IPS-18a (cell line): ENCODE results near the gene GP1BB.

Experiments
- H3K27ac ChIP-seq: one replicate; pipeline ENCODE4 v1.5.1; 2013; ENCODE audit warnings: low read length
- H3K27me3 ChIP-seq: one replicate; pipeline ENCODE4 v1.6.1; 2013; ENCODE audit warnings: mild to moderate bottlenecking, low read length; ENCODE audit not compliant: control insufficient read depth, insufficient read depth
- H3K36me3 ChIP-seq: one replicate; pipeline ENCODE4 v1.6.1; 2013; ENCODE audit warnings: low read depth, low read length; ENCODE audit not compliant: control insufficient read depth
- H3K4me1 ChIP-seq: one replicate; pipeline ENCODE4 v1.6.1; 2013; ENCODE audit warnings: low read depth, low read length; ENCODE audit not compliant: control insufficient read depth
- H3K4me3 ChIP-seq: one replicate; pipeline ENCODE4 v1.5.1; 2013; ENCODE audit warnings: low read length
- H3K9ac ChIP-seq: one replicate; pipeline ENCODE4 v1.6.1; 2013; ENCODE audit warnings: mild to moderate bottlenecking, low read length, moderate library complexity
- H3K9me3 ChIP-seq: one replicate; pipeline ENCODE4 v1.6.1; 2013; ENCODE audit warnings: low read depth, low read length; ENCODE audit not compliant: control insufficient read depth

The GP1BB gene

GRCh38 chr22:19717691-19718455 lies 5.5 kb upstream of the GP1BB start:
- H3K9me3 ChIP-seq: no peaks in the 10 kb centered on the region
- H3K36me3 ChIP-seq: no peaks in the 10 kb centered on the region
- peaks cover 92% of the 10 kb centered on the region for H3K27me3 ChIP-seq
- no peak overlapping the region for H3K27ac ChIP-seq
- peaks cover 12% of the 10 kb centered on the region for H3K4me1 ChIP-seq
- peak overlapping the region; percentile 39 for H3K4me3 ChIP-seq
- H3K9ac ChIP-seq: no peak overlapping the region

GRCh38 chr22:19718456-19719049 lies 4.8 kb upstream of the GP1BB start:
- Histone ChIP-seq H3K9ac (no peak overlapping the region), H3K9me3 (no peaks in the 10 kb centered on the region), H3K27me3 (peaks cover 92% of the 10 kb centered on the region), H3K36me3 (no peaks in the 10 kb centered on the region), H3K4me1 (peaks cover 15% of the 10 kb centered on the region), H3K4me3 (peak overlapping the region; percentile 39), H3K27ac (no peak overlapping the region)

- Histone ChIP-seq H3K9me3 (no peaks in the 10 kb centered on the region), H3K4me3 (no peak overlapping the region), H3K27ac (no peak overlapping the region), H3K27me3 (peaks cover 93% of the 10 kb centered on the region), H3K36me3 (no peaks in the 10 kb centered on the region), H3K4me1 (peaks cover 15% of the 10 kb centered on the region), H3K9ac (no peak overlapping the region)
These were observed 4.3 kb upstream of the GP1BB start for GRCh38 chr22:19719050-19719482.

- no peaks in the 10 kb centered on the region for H3K36me3 ChIP-seq
- H3K9me3 ChIP-seq: no peaks in the 10 kb centered on the region
- H3K27ac ChIP-seq: no peak overlapping the region
- no peak overlapping the region for H3K4me3 ChIP-seq
- H3K4me1 ChIP-seq: peaks cover 15% of the 10 kb centered on the region
- no peak overlapping the region for H3K9ac ChIP-seq
- peaks cover 97% of the 10 kb centered on the region for H3K27me3 ChIP-seq
These were observed 3.8 kb upstream of the GP1BB start for GRCh38 chr22:19719488-19720021.

- peaks cover 15% of the 10 kb centered on the region for H3K4me1 ChIP-seq
- H3K27ac ChIP-seq: no peak overlapping the region
- no peak overlapping the region for H3K9ac ChIP-seq
- H3K27me3 ChIP-seq: peaks cover 97% of the 10 kb centered on the region
- no peak overlapping the region for H3K4me3 ChIP-seq
- H3K9me3 ChIP-seq: no peaks in the 10 kb centered on the region
- H3K36me3 ChIP-seq: no peaks in the 10 kb centered on the region
These were observed 3.0 kb upstream of the GP1BB start for GRCh38 chr22:19720150-19720827.

GRCh38 chr22:19720999-19721329 lies 2.4 kb upstream of the GP1BB start:
- Histone ChIP-seq H3K27me3 (peaks cover 97% of the 10 kb centered on the region), H3K36me3 (no peaks in the 10 kb centered on the region)

GRCh38 chr22:19721330-19722177 lies 1.8 kb upstream of the GP1BB start:
- H3K36me3 ChIP-seq: no peaks in the 10 kb centered on the region
- H3K27me3 ChIP-seq: peaks cover 97% of the 10 kb centered on the region
- no peak overlapping the region for H3K27ac ChIP-seq
- H3K9ac ChIP-seq: no peak overlapping the region
- H3K4me1 ChIP-seq: peaks cover 15% of the 10 kb centered on the region
- H3K4me3 ChIP-seq: peak overlapping the region; percentile 31
- H3K9me3 ChIP-seq: no peaks in the 10 kb centered on the region

More at GRCh38 chr22:19720999-19721329, 2.4 kb upstream of the GP1BB start:
- Histone ChIP-seq H3K4me3 (no peak overlapping the region), H3K4me1 (peaks cover 15% of the 10 kb centered on the region), H3K27ac (no peak overlapping the region), H3K9ac (no peak overlapping the region), H3K9me3 (no peaks in the 10 kb centered on the region)

- Histone ChIP-seq H3K4me3 (peak overlapping the region; percentile 43), H3K27ac (no peak overlapping the region), H3K4me1 (peaks cover 15% of the 10 kb centered on the region), H3K9me3 (no peaks in the 10 kb centered on the region), H3K36me3 (no peaks in the 10 kb centered on the region), H3K9ac (no peak overlapping the region), H3K27me3 (peaks cover 99% of the 10 kb centered on the region)
These were observed 959 bp upstream of the GP1BB start for GRCh38 chr22:19722178-19722981.

GRCh38 chr22:19722982-19723231 lies 432 bp upstream of the GP1BB start:
- Histone ChIP-seq H3K27ac (no peak overlapping the region), H3K27me3 (peaks cover 99% of the 10 kb centered on the region), H3K9ac (no peak overlapping the region), H3K9me3 (no peaks in the 10 kb centered on the region), H3K4me3 (peak overlapping the region; percentile 43), H3K4me1 (peaks cover 15% of the 10 kb centered on the region), H3K36me3 (no peaks in the 10 kb centered on the region)

- no peaks in the 10 kb centered on the region for H3K36me3 ChIP-seq
- peak overlapping the region; percentile 43 for H3K4me3 ChIP-seq
- H3K27me3 ChIP-seq: peaks cover 100% of the 10 kb centered on the region
- no peak overlapping the region for H3K9ac ChIP-seq
- no peaks in the 10 kb centered on the region for H3K9me3 ChIP-seq
- no peak overlapping the region for H3K27ac ChIP-seq
- peaks cover 15% of the 10 kb centered on the region for H3K4me1 ChIP-seq
These were observed 866 bp downstream of the GP1BB start for GRCh38 chr22:19723983-19724827.
